GM12891 (cell line): ENCODE results near the gene KLK12.

Source experiments
- DNase-seq: peaks from one replicate; pipeline ENCODE4 v3.0.0; 2011; ENCODE audit warnings: low spot score; ENCODE audit not compliant: insufficient read length
- FAIRE-seq: peaks from 2 replicates; lab custom pipeline; 2011; peaks lifted over from hg19 to GRCh38; lab: Jason Lieb, UNC
- PAX5 ChIP-seq: IDR thresholded peaks from 2 replicates; pipeline ENCODE4 v1.6.1; 2011; ENCODE audit warnings: low read length, moderate library complexity, mild to moderate bottlenecking; ENCODE audit not compliant: insufficient read depth, severe bottlenecking
- POLR2A ChIP-seq: IDR thresholded peaks from 2 replicates; pipeline ENCODE4 v1.6.1; 2011; ENCODE audit warnings: low read depth, low read length, control low read depth
- POLR2AphosphoS5 ChIP-seq: IDR thresholded peaks from 2 replicates; pipeline ENCODE4 v1.6.1; 2011; ENCODE audit warnings: low read depth, low read length, control low read depth
- POU2F2 ChIP-seq: IDR thresholded peaks from 2 replicates; pipeline ENCODE4 v1.6.1; 2011; ENCODE audit warnings: low read depth, mild to moderate bottlenecking, control low read depth, low read length, moderate library complexity
- SPI1 ChIP-seq: IDR thresholded peaks from 2 replicates; pipeline ENCODE4 v1.6.1; 2011; ENCODE audit warnings: low read depth, low read length, control low read depth
- TAF1 ChIP-seq: IDR thresholded peaks from 2 replicates; pipeline ENCODE4 v1.6.1; 2011; ENCODE audit warnings: low read depth, low read length, control low read depth

KLK12 gene

GRCh38 chr19:51006406-51006805 is 28.4 kb downstream of the KLK12 start:
- no peak for FAIRE-seq
- DNase-seq: no peak
- no peak for TF ChIP-seq POLR2AphosphoS5

- TF ChIP-seq POU2F2: no peak
- no peak for TF ChIP-seq POLR2AphosphoS5
- no peak for TF ChIP-seq POLR2A
- TF ChIP-seq PAX5: no peak
- TF ChIP-seq TAF1: no peak
- no peak for TF ChIP-seq SPI1
These were observed 29.6 kb downstream of the KLK12 start for GRCh38 chr19:51005248-51005647.

GRCh38 chr19:51003316-51003715 is 31.5 kb downstream of the KLK12 start:
- TF ChIP-seq SPI1: no peak
- DNase-seq (no peak), FAIRE-seq (no peak)

More at GRCh38 chr19:51005248-51005647, 29.6 kb downstream of the KLK12 start:
- FAIRE-seq (no peak), DNase-seq (no peak)

DNA sequence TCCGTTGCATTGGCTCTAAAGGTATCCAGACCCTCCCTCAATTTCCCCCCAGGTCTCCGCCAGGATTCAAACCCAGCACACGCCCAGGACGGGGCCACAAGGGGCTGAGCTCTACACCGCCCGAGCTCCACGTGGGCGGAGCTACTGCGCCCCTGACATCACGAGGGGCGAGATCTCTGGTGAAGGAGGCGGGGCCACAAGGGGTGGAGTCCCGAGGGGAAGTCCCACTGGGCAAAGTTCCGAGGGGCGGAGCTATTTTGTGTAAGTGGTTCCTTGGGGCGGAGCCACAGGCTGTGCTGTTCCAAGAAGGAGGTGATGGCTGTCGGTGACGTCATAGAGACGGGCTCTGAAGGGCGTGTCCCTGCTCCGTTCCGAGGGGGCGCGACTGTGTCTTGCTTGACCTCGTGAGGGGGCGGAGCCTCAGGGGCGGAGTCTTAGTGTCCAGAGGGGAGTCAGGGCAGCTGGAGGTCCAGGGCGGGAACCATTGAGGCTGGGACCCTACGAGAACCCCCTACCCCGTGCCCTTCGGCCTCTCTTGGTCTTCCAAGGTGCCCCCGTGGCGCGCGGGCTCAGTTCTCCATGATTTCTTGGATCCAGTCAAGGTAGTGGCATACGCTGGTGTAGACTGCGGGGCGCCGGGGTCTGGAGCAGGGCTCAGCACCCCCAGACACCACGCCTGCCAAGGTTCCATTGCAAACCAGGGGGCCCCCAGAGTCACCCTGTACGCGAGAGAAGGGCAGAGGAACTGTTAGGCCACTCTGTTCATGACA is 32.1 kb downstream of the KLK12 start:
- no peak for DNase-seq
- FAIRE-seq: no peak
- TF ChIP-seq PAX5 (no peak), TAF1 (no peak), SPI1 (no peak), POU2F2 (no peak), POLR2A (no peak), POLR2AphosphoS5 (no peak)

DNA sequence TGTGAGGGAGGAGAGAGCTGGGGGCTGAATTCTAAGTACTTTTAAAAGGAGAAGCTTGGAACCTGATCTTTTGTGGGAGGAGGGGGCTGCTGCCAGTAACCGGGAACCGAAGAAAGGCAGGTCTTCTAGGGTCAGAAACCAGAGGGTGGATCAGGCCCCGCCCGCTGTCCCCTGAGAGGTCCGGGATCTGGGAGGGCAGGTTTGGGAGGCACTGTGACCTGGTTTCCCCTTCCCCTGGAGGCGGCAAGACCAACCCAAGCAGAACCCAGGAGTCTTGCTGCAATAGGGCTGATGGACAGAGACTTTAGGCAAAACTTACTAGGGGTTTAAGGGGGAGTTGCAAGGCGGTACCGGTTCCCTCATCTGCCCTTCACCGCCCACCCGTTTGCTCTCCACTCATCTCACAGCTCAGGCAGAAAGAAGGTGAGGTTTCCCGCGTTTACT is 32.7 kb downstream of the KLK12 start:
- DNase-seq (no peak), FAIRE-seq (no peak)
- TF ChIP-seq SPI1: no peak

- no peak for DNase-seq
- no peak for FAIRE-seq
- TF ChIP-seq SPI1 (no peak), POLR2A (no peak), POU2F2 (no peak), TAF1 (no peak), POLR2AphosphoS5 (no peak), PAX5 (no peak)
These were observed 33.3 kb downstream of the KLK12 start, which contains the start of gene KLK8 for GRCh38 chr19:51001515-51001914. KLK8 (minus strand) TSS chr19:51001604; CDS start chr19:51001167, 437 bp downstream.

DNA sequence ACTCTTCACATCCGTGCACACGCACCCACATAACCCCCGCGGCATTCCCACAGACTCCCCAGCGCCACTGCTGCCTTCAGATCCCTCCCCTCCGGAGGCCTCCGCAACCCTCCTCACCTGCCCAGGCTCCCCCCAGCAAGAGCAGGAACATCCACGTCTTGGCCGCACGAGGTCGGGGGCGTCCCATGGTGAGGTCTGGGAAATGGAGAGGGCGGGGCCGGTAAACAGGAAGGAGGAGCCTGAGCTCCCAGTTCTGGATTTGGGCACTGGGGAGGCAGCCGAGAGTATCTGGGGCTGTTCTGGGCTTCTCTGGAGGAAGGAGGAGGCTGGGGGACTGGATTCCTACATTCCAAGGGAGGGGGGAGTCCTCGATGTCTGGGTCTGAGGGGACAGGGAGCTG is 33.8 kb downstream of the KLK12 start:
- no peak for FAIRE-seq
- TF ChIP-seq PAX5 (no peak), TAF1 (no peak), POLR2A (no peak), POU2F2 (no peak), POLR2AphosphoS5 (no peak), SPI1 (no peak)

GRCh38 chr19:51000426-51000825 is 34.4 kb downstream of the KLK12 start:
- TF ChIP-seq POLR2AphosphoS5 (no peak), POU2F2 (no peak), TAF1 (no peak), POLR2A (no peak), SPI1 (no peak), PAX5 (no peak)
- DNase-seq: no peak
- no peak for FAIRE-seq

More for the DNA sequence above, 33.8 kb downstream of the KLK12 start:
- DNase-seq: no peak

DNA sequence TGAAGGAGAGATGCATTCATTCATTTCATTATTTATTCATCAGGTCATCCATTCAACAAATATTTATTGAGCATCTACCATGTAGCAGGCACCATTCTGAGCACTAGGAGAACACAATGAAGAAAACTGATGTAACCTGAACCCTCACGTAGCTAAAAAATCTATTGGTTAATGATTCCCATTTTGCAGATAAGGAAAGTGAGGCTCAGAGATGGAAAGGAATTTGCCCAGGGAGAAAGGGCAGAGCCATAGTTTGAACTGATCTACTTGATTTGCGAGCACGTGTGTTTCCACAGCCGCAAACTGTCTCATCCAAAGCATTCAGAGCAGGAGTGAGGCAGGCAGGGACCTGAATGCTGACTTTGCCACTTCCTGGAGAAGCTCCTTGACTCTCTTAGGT is 36.1 kb downstream of the KLK12 start:
- no peak for FAIRE-seq
- DNase-seq: no peak
- no peak for TF ChIP-seq SPI1

- FAIRE-seq (no peak), DNase-seq (no peak)
- no peak for TF ChIP-seq PAX5
- TF ChIP-seq TAF1: no peak
- TF ChIP-seq POLR2A: no peak
- no peak for TF ChIP-seq POU2F2
- no peak for TF ChIP-seq SPI1
- no peak for TF ChIP-seq POLR2AphosphoS5
These were observed 36.7 kb downstream of the KLK12 start for GRCh38 chr19:50998061-50998460.

GRCh38 chr19:50994129-50994528 is 40.7 kb downstream of the KLK12 start:
- TF ChIP-seq TAF1: no peak
- FAIRE-seq (no peak), DNase-seq (no peak)
